ENCODE data around the gene ABCC4.

The ABCC4 gene

DNA sequence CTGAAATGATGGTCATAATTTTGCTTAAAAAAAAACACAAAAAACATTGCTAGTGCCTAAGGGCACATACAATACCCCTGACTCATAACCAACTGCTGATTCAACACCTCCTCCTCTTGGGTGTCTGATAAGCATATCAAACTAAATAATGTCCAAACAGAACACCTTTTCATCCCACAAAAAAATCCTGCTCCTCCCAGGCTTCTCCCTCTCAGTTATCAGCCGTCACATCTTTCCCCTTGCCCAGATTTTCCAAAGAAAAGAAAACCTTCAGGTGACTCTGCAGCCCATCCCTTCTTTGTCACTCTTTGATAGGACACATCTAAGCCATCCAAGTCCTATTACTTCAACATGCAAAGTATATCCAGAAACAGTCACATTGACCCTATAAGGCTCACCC, 46.9 kb downstream of the ABCC4 start:
- no peak for DNase-seq

DNA sequence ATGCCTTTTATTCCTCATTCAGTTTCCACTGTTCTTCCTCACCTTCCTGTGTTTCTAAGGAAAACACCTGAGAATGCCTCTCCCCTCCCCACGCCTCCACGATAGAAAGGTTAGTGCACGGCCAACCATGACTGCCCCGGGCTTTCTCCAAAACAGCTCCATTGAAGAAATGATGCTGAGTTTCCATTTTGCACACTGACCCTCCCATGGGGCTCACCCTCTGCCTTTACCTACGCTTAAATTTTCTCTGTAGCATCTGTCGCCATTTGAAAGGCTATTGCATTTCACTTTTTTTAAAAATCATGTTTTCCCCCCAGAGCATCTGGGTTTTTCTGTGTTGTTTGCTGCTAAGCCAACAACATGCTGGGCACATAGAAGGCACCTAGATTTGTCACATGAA, 48.2 kb downstream of the ABCC4 start:
- peak; percentile 75 for DNase-seq

DNA sequence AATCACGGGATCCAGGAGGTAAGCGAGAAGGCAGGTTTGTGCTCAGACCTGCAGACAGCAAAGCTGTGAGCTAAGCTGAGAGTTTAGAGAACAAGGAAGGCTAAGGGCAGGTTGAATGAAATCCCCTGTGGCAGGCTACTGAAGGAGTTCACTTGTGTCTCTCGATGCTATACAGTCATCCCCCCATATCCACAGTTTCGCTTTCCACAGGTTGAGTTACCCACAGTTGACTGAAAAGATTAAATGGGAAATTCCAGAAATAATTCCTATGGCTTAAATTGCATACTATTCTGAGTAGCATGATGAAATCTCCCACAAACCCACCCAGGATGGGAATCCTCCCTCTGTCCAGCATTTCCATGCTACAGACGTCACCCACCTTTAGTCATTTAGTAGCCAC, 49.6 kb downstream of the ABCC4 start:
- no peak for DNase-seq

DNA sequence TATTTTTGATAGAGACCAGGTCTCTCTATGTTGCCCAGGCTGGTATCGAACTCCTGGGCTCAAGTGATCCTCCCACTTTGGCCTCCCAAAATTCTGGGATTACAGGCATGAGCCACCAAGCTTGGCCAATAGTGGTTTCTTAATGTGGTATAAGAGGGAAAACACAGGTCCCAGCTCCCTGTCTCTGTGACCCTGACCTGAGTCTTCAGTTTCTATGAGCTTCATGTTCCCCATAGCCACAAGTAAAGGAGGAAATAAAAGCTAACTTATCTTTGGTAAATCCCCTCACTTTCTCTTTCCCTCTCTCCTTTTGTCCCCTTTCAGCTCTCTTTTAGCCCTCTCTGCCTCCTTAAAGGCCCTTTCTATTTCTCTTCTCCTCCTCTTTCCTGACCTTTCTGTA, 50.3 kb downstream of the ABCC4 start:
- no peak for DNase-seq

DNA sequence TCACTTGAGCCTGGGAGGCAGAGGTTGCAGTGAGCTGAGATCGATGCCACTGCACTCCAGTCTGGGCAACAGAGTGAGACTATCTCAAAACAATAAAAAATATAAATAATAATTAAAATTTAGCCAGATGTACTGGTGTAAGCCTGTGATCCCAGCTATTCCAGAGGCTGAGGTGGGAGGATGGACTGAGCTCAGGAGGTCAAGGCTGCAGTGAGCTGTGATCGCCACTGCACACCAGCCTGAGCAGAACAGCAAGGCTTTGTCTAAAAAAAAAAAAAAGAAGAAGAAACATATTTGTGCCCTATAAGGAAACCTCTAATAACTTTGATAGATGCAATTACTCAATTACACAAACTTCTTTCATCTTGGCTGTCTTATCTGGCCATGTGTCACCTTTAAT, 52.3 kb downstream of the ABCC4 start:
- DNase-seq = no peak

DNA sequence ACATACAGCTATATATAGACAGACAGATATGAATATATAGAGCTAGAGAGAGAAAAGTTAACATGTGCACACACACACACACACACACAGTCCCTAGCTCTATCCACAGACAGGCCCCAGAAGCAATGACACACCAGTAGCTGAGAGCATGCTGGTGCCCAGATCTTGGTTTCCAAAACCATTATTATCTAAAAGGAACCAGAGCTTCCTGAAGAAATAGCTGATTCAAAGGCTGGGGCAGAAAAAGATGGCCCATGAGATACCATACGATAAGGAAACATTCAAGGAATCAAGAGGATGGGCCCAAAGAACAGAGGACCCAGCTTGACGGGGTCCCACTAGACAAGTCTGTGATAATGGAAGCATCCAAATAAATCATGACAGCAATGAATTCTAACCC, 53.4 kb downstream of the ABCC4 start:
- no peak for DNase-seq

DNA sequence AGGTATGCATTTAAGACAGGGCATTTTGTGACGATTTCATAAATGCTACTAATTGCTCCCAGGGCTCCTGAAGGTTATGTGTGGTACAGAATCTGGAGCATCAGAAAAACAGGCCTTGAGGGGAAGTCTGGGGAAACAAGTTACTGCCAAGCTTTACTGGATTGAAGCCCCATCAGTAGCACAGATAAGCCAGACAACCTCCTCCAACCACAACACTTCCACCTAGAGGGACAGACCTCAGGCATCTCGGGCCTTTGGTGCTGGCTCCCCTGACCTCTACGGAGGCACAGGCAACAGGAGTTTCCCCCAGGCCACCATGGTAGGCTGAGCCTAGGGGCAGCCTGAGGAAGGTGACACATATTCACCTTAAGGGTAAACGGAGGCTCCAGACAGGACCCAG, 54.1 kb downstream of the ABCC4 start:
- no peak for DNase-seq

DNA sequence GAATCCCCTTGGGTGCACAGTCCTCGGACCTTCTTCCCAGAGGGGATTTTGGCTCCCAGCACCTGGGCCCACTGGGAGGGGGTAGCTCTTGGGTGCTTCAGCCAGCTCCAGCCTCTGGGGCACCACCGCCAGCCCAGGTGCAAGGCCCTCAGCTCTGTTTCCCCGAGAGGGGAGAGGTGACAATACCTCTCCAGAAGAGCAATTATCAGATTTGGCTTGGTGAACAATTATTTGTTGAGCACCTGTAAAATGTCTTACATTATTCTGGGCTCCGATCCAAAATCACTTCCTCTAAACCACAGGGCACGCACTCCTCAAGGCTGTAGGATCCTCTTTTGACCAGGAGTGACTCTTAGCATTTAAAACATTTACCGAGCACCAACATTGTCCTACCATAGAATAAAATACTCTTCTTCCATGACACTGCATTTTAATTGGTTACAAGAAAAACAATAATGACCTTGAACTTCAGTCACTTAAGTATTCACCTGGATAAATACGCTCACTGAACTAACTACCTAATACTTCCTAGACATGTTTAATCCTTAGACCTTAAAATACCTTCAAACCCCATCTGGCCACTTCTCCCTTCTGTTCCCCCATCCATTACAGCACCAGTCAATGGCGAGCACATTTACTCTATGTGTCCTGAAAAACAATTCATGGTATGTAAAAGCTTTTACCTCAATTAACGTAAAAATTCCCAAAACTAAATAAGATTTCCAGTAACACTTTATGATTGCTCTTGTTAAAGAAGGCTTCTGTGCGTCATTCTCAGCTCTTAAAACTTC, 54.8 kb downstream of the ABCC4 start:
- peak; percentile 81 for DNase-seq

DNA sequence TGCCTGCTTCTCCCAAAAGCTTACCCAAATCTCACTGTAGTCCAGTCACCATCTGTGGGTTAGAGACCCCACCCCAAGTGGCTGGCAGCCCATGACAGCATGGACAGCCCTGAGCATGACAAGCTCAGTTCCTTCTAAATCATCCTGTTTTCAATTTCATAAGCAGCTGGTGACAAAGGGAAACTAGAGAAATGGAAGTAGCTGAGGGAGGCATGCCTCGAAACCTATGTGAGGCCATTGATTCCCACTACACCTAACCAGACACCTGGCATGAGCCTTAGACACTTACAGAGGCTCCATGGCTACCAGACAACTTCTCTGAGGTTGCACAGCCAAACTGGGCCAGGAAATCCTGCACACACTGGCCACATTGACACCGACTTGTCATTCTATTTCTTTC, 56.2 kb downstream of the ABCC4 start:
- no peak for DNase-seq

DNA sequence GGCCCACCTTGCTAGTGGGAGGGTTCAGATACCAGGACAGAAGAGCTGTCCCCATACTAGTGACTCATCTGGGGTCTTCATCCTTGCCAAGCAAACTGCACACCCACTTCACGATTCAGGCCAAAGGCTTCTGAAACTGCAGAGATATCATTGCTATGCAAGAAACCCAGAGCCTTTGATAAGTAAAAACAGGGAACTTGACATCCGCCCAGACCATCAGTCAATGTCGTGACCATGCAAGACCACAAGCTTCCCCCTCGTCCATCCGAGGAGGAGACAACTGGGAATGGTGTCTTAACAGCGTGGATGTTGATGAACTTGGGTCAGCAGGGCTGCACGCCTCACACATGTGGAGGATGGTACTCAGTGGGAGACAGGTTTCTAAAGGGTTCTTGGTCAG, 58.0 kb downstream of the ABCC4 start:
- no peak for DNase-seq

DNA sequence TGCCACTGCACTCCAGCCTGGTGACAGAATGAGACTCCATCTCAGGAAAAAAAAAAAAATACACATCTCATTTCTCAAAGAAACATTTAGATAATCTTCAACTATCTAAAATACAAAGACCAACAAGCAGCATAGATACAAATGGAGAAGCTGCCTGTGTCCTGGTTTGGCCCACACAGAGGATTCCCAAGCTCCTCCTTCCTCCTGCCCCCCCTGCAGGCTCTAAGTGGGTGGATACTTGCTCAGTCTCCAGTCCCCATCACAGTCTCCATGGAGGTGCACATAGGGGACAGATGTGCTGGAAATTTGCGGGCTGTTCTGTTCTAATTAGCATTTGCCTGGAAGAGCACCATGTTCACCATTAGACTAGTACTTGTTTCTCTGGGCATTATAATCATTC, 59.9 kb downstream of the ABCC4 start:
- peak; percentile 66 for DNase-seq

DNA sequence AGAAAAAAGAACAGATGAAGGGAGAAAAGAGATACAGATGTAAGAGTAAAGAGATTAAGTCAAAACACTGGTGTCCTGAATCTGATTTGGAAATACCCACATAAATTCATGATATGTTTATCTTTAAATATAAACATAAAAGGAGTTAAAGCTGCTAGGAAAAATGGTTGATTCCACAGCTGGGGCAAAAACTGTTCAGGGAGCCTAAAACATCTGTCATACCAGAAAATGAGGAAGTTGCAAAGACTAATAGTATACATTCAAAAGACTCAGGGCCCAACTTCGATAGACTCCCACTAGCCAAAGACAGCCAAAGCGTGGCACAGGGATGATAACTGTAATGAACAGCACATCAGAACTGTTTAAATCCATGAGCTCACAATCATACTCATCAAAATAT, 62.0 kb downstream of the ABCC4 start:
- peak; percentile 39 for DNase-seq

DNA sequence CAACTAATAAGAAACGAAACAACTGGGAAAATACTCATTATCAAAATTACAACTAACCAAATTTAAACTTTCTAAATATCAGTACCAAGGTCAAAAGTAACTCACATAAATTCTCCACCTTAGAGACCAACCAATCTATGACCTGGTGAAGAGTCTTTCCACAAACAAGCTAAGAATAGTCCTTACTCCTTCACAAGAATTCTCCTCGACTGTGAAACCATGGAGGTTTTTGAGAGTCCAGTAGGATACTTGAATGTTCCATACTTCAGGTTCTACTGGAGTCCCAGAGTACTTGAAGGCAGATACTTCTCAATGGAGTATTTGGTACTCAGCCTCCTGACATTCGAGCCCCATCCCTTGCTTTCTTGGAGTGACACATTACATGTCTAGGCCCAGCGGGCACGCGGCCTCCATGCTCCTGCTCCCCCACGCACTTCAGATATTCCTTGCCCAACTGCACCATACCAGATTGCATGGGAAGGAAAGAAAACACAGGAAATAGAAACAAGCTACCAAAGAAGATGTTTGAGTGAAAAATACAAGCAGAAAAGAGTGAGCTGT, 63.9 kb downstream of the ABCC4 start:
- DNase-seq = no peak

DNA sequence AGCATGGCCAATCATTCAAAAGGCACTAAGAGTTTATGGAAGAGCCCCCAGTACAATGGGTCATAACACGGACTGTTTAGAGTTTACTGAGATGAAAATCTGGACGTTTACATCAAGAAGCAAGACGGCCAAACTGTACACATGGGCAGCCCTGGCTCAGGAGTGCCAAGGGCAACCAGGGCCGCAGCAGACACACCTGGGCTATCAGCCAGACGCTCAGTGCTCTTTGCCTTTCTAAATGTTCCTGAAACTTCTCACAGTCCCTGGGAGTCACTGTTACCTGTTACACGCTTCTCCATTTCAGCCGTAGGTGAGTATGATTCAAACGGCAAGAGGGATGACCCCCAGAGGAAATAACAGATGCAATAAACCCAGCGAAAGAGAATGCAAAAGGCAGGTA, 64.5 kb downstream of the ABCC4 start:
- no peak for DNase-seq

DNA sequence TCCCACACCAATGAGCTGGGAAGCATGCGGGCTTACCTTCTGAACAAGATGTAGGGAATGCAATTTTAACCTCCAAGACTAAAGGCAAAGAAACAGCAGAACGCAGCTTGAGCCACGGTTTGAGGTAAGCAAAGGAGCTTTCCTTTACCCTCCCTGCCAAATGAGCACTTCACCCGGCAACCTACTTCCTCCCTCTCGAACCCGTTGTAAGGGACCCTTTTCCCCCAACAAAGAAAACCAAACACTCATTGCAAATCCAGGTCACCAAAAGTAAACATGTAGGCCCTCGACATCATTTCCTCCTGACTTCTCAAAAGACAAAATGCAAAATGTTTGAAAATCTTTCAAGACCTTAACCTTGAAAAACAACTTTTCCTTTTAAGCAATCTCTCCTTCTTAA, 65.3 kb downstream of the ABCC4 start:
- DNase-seq = no peak

DNA sequence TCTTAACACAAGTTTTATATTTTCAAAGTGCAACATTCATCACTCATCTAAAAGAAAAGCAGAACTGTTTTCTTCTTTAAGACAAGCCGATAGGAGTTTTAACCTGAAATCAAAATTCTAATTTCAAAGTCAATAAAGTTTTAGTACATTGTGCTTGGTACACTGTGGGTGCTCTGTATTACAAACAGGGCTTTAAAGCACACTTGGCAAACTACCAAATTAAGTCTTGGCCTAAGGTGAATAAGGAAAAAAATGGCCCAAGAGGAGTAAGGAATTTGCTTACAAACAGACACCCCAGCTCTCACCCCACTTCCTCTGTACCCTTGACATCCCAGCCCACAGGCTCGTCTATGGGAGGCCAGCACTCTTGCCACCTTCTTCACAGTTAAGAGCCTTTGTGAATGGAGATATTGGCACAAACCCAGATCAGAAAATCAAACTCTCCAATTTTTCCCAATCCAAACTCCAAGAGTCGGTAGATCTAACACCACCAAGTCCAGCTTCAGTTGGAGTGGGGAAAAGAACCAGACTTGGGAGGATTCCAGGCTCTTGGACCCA, 66.0 kb downstream of the ABCC4 start:
- DNase-seq = no peak

DNA sequence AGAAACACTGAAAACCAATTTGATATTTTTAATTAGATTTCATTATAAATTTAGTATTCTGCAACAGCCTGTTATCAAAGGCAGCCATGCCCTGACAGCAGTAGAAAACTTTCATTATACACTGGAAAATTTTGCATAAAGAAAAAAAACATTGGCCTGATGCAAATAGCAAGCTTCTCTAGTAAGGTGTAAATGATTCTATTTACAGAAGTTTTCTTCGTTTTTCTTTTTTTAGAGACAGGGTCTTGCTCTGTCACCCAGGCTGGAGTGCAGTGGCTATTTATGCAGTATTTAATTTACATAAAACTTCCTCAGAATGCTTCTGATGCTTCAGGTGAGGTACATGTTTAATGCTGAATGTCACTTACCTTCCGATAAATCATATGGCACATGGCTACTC, 67.0 kb downstream of the ABCC4 start:
- DNase-seq = no peak

DNA sequence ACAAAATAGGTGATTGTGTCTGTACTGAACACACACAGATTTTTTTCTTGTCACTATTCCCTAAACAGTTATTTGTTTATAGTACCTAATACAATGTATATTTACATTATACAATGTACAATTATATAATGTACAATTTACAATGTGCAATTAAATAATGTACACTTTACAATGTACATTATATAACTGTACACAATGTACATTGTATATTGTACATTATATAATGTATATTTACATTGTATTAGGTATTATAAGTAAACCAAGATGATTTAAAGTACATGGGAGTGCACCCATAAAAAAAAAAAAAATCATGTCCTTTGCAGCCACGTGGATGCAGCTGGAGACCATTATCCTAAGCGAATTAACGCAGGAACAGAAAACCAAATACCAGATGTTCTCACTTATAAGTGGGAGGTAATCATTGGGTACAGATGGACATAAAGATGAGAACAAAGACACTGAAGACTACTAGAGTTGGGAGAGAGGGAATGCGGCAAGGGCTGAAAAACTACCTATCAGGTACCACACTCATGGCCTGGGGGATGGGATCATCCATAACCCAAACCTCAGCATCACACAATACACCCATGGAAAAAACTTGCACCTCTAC, 68.1 kb downstream of the ABCC4 start:
- peak; percentile 87 for DNase-seq

DNA sequence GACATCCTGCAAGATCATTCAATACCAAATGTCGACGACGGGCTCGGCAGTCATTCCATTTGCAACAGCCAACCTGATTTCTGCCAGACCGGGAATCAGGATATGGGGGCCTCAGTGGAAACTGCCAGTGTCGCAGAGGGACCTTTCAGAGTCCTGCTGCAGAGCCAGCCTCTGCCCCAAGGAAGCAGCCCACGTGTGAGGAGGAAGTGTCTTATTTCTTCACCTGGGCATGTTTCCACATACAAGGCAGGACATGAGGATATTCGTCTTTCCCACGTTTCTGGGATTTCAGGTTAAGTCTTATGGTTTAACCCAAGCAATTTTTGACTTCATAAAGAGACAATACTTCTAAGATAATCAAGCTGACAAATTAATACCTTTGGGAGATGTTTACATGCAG, 69.9 kb downstream of the ABCC4 start:
- peak; percentile 71 for DNase-seq

DNA sequence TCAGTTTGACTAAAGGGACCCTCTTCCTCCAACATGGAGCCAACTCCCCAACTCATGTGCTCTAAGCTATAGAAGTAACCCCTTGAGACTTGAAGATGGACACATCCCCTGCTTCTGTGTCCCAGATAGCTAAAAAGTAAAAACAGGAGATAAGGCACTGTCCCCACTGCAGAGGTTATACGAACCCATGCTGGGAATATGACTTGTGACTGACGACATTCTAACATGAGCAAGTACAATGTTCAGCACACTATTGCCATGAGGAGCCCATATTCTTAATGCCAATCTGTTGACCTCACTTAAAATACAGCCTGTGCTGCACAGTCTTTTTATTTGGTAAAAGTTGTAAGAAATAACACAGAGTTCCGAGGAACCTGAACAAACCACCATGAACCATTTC, 71.4 kb downstream of the ABCC4 start:
- DNase-seq = no peak

DNA sequence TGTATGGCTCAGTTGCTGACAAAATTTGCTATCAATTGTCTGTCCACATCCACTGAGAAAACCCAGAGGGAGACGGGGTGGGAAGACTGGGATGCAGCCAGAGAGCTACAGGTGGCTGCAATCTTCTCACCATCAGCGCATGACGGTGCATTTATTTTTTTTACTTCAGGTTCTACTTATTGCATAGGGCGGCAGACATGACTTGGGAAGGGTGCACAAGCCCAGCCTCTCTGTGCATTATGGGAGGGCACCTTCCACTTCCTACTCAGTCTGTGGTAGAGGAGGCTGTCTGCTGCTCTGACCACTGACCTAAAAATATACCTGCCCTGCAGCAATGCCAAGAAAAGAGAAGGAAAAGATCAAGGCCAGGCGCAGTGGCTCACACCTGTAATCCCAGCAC, 73.1 kb downstream of the ABCC4 start:
- no peak for DNase-seq

DNA sequence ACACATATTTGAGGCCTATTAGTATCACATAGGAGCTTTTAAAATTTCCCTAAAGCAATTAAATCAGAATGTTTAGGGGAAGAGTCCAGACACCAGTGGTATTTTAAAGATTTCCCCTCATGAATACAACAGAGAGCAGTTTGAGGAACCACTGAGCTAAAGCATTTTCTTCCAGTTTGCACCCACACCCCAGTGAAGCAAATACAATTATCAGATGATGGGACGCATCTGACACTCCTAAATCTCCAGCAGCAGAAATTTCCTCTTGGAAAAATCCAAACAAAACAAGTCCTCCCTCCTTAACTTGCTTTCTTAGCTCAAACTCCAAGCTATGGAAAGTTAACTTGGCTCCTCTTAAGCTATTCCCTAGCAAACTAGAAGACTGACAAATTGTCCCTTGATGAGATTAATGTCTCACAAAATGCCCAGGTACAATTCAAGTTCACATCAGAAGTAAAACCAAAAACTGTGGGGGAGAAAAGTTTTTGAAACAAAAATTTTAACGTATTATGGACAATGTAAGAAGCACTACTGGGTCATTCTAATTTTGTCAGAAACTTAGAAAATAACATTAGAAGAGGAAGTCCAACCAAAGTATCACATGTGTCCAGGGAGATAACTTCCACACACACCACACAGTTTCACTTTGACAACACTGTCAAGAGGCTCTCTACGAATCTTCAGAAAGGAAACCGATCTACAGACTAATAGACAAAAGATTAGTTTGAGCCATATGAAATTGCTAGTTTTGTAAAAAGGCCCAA, 74.1 kb downstream of the ABCC4 start:
- DNase-seq = no peak

DNA sequence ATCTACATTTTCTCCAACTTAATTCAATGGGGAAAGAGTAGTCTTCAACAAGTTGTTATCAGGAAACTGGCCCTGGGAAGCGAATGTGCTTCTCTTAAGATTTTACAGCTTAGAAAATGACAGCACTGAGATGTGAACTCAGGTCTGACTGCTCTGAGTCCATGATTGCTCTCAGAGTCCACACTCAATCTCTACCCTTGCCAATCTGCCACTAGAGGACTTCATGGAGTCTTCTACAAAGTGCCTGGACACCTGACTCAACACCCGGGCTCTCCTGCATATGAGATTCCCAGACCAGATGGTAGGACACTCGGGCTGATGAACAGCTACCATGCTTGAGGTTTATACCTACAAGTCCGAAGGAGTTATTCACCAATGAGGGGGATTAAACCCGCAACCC, 74.8 kb downstream of the ABCC4 start:
- no peak for DNase-seq

DNA sequence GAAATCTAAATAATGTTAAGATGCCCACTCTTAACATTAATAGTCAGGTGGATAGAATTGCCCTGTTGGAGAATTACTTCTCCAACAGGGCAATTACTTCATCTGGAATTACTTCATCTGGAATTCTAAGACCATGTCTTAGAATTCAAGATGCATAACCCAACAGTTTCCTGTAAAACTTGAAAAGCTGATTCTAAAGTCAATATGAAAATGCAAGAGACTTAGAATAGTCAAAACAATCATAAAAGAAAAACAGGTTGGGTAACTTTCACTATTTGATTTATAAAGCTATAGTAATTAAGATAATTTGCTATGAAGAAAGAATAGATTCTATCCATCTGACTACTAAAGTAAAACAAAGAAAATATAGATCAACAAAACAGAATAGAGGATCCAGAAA, 75.2 kb downstream of the ABCC4 start:
- DNase-seq = no peak
